Pericardium fibroblast (primary cell): ENCODE measurements around the gene SLC12A5. TPM values are rescaled to one million over a fixed set of nuclear protein-coding genes. Genes with fewer than 3 reads are reported as not detected.

ENCODE experiments used
- total RNA-seq: library from RNA; depleted of rRNA; stranded (reverse); fragments of >200 nt; gene quantifications from 2 replicates; pipeline ENCODE4 v1.2.3, GENCODE V29; 2015

The SLC12A5 gene
- total RNA-seq = 0.51 TPM in 1 of 2 replicates, not detected in the other

DNA sequence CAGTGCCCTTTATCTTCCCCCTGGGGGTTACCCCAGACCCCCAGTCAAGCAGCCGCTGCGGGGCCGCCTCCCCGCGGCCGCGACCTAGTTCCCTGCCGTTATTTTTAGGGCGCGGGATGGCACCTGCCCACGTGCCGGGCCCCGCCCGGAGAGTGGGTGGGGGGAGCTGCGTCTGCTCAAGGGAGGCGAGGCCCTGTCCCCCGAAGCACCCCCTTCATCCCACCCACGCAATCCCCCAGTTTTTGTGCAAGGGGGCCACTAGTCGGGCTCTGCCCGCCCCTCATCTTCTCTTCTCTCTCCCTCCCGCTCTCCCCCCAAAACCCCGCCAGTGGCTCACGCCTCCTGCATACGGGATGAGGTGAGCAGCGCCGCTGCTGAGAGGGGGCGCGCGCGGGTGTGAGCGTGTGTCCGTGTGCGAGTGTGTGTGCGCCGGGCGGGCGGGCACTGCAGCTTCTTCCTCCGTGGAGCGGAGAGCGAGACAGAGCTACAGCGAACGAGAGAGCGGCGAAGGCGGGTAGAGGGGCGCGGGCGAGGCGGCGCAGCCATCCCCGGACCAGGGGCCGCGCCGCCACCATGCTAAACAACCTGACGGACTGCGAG is at the start of gene SLC12A5:
SLC12A5 (plus strand) TSS at position 444 of the 600 bp plus-strand sequence; CDS start at position 574, 130 bp downstream.

DNA sequence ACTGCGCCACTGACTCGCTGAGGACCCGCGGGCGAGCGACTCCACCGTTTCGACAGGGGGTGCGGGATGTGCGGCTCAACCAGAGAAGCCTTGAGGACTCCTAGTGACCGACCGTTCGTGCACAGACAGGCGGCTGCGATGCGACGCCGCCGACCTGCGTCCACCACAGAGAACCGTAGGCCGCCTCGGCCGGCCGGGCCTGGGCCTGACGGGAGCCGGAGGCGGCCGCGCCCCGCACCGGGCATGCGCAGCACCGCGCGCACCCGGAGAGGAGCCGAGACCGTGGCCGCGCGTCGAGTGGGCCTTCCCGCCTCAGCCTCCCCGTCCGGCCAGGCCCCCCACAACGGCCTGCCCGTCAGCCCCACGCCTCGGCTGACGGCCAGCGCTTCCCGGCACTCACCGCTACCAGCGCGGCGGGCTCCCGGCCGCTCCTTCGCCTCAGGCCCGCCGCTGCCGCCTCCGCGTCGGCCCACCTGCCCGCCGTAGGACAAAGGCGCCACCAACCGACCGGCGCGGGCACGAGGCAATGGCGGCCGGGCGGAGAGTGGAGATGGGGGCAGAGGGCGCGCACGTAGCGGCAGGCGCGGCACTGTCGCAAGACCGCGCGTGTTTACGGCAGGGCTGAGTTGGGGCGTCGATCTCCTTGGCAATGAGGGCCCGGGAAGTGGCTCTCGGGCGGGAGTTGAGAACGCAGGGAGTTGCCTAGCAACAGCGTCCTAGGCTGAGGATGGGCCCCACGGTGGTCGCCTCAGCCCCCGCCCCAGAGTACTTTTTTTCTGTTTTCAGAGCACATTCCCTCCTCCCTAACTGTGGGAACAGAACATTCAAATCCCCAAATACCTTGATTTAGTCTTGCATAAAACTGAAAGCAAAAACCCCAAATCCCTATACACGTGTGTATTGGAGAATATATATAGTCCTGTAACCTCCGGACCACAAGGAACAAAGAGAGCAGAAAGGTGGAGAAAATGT is 60.7 kb downstream of the SLC12A5 start, which contains the start of gene NCOA5:
NCOA5 (minus strand) TSS at position 546 of the 972 bp plus-strand sequence. CDS start 10,538 bp downstream, outside the sequence.

Other genes starting within 250 kb of the SLC12A5 start
- gene WFDC3, start 237.3 kb upstream of the SLC12A5 start, total RNA-seq = 1.7 TPM in 1 of 2 replicates, not detected in the other
- 26.6 and 27.2 TPM in 2 replicates for gene DNTTIP1, start 237.3 kb upstream of the SLC12A5 start, total RNA-seq
- gene UBE2C, start 216.6 kb upstream of the SLC12A5 start, total RNA-seq = 6.1 and 7.2 TPM in 2 replicates
- gene TNNC2, start 201.9 kb upstream of the SLC12A5 start, total RNA-seq = 1.1 and 12.2 TPM in 2 replicates
- 69.8 and 74.2 TPM in 2 replicates for gene SNX21, start 195.4 kb upstream of the SLC12A5 start, total RNA-seq
- gene ACOT8, start 171.8 kb upstream of the SLC12A5 start, total RNA-seq = 31.3 and 31.7 TPM in 2 replicates
- gene ZSWIM3, start 171.6 kb upstream of the SLC12A5 start, total RNA-seq = 2.1 and 3.9 TPM in 2 replicates
- gene ZSWIM1, start 148.0 kb upstream of the SLC12A5 start, total RNA-seq = 10.2 and 10.3 TPM in 2 replicates
- gene SPATA25, start 141.6 kb upstream of the SLC12A5 start, total RNA-seq = 1.0 and 1.6 TPM in 2 replicates
- gene NEURL2, start 138.0 kb upstream of the SLC12A5 start, total RNA-seq = 3.6 and 4.9 TPM in 2 replicates
- 130 and 166 TPM in 2 replicates for gene CTSA, start 137.9 kb upstream of the SLC12A5 start, total RNA-seq
- 216 and 217 TPM in 2 replicates for gene PLTP, start 117.1 kb upstream of the SLC12A5 start, total RNA-seq
- 11.6 and 16.3 TPM in 2 replicates for gene PCIF1, start 94.5 kb upstream of the SLC12A5 start, total RNA-seq
- gene ZNF335, start 57.0 kb upstream of the SLC12A5 start, total RNA-seq = 8.8 and 11.2 TPM in 2 replicates
- gene MMP9, start 20.3 kb upstream of the SLC12A5 start, total RNA-seq = not detected in 2 replicates
- 15.6 and 17.6 TPM in 2 replicates for gene NCOA5, start 60.7 kb downstream of the SLC12A5 start, total RNA-seq
- 3.3 and 9.2 TPM in 2 replicates for gene CD40, start 89.1 kb downstream of the SLC12A5 start, total RNA-seq